NCI-H146 (cell line): ENCODE results near the gene DOK7.
"Not testable (repeated sequence)": the region's sequence is repeated elsewhere in the genome, so short reads cannot be mapped to it uniquely, and the experiment has no call there.

ENCODE experiments used
- DNase-seq: peaks from one replicate; lab custom pipeline; 2025; lab: John Stamatoyannopoulos, UW

The DOK7 gene

GRCh38 chr4:3508542-3508941 is 45.4 kb downstream of the DOK7 start:
- no peak for DNase-seq

GRCh38 chr4:3510481-3510880 is 47.4 kb downstream of the DOK7 start:
- no peak for DNase-seq

- no peak for DNase-seq
These were observed 48.1 kb downstream of the DOK7 start for GRCh38 chr4:3511187-3511586.

- not testable (repeated sequence) for DNase-seq
These were observed 48.5 kb downstream of the DOK7 start for GRCh38 chr4:3511601-3512000.

GRCh38 chr4:3512279-3512678 is 49.2 kb downstream of the DOK7 start:
- no peak for DNase-seq

GRCh38 chr4:3512719-3513118 is 49.6 kb downstream of the DOK7 start:
- DNase-seq, result no peak

- no peak for DNase-seq
These were observed 50.7 kb downstream of the DOK7 start for GRCh38 chr4:3513807-3514206.

- DNase-seq, result no peak
These were observed 51.2 kb downstream of the DOK7 start for GRCh38 chr4:3514221-3514780.

- no peak for DNase-seq
These were observed 51.8 kb downstream of the DOK7 start for GRCh38 chr4:3514806-3515501.

GRCh38 chr4:3515646-3516045 is 52.5 kb downstream of the DOK7 start:
- DNase-seq, result no peak

- no peak for DNase-seq
These were observed 53.1 kb downstream of the DOK7 start for GRCh38 chr4:3516061-3516835.

GRCh38 chr4:3516836-3517730 is 54.0 kb downstream of the DOK7 start:
- DNase-seq, result no peak

- no peak for DNase-seq
These were observed 54.8 kb downstream of the DOK7 start for GRCh38 chr4:3517731-3518510.

GRCh38 chr4:3518511-3518880 is 55.4 kb downstream of the DOK7 start:
- DNase-seq, result no peak

GRCh38 chr4:3518941-3519340 is 55.8 kb downstream of the DOK7 start:
- DNase-seq, result no peak

- DNase-seq, result no peak
These were observed 56.6 kb downstream of the DOK7 start for GRCh38 chr4:3519468-3520264.

- no peak for DNase-seq
These were observed 57.2 kb downstream of the DOK7 start for GRCh38 chr4:3520276-3520675.

- DNase-seq, result no peak
These were observed 57.9 kb downstream of the DOK7 start for GRCh38 chr4:3520796-3521600.

GRCh38 chr4:3521621-3522325 is 58.7 kb downstream of the DOK7 start:
- no peak for DNase-seq
